Keratinocyte (primary cell): ENCODE data around the gene ANKS1A.
"Not testable (repeated sequence)": the region's sequence is repeated elsewhere in the genome, so short reads cannot be mapped to it uniquely, and the experiment has no call there.

Source experiments
- CTCF ChIP-seq, 3 experiments: IDR thresholded peaks in 1 of 3; conservative IDR thresholded peaks in 1 of 3; optimal IDR thresholded peaks in 1 of 3; 2 replicates in 2 of 3; 3 replicates in 1 of 3; pipeline versions ENCODE3 to v1.5.1; 2011; ENCODE audit warnings: low read length in 3 of 3, mild to moderate bottlenecking in 3 of 3, moderate library complexity in 2 of 3, control low read depth in 1 of 3, inconsistent platforms in 1 of 3; ENCODE audit not compliant: insufficient read depth in 2 of 3; ENCODE audit errors: extremely low read depth in 1 of 3
- EZH2 ChIP-seq: IDR thresholded peaks from one replicate; pipeline ENCODE4 v1.6.1; 2012; ENCODE audit warnings: inconsistent platforms, mild to moderate bottlenecking, low read length, moderate library complexity

- TF ChIP-seq CTCF (optimal IDR thresholded peaks at IDR 0.05 in 1 of 3, IDR thresholded peaks at IDR 0.05 in 1 of 3, conservative IDR thresholded peaks at IDR 0.05 in 1 of 3; ENCODE audit: extremely low read depth in 1 of 3, insufficient read depth in 2 of 3, low read length in 3 of 3); EZH2: not testable (repeated sequence)
Measured at GRCh38 chr6:34899748-34900147, 10.7 kb downstream of the ANKS1A start.
